Heart right ventricle (tissue), 16 donors: ENCODE data around the gene NRROS. TPM values are rescaled to one million over a fixed set of nuclear protein-coding genes. Genes with fewer than 3 reads are reported as not detected.
"Not testable (repeated sequence)": the region's sequence is repeated elsewhere in the genome, so short reads cannot be mapped to it uniquely, and the experiment has no call there.

Experiments
- ATAC-seq, 8 donors: fragments of 200-7000 bp; cut with Tn5 transposase; one replicate each; pipeline ENCODE4 v1.9.1; 2020; ENCODE audit warnings: mild to moderate bottlenecking in 8 of 8, moderate library complexity in 8 of 8, moderate number of reproducible peaks in 1 of 8
- DNase-seq, 2 donors: peaks; one replicate each; pipeline ENCODE4 v3.0.0-alpha.2; 2020
- H3K27ac ChIP-seq, 10 donors: fragments of 200-600 bp; sonication (generic) in 2 of 10; one replicate each; pipeline versions ENCODE4 v1.5.0 to v1.8.0; 2020 to 2022; ENCODE audit warnings: mild to moderate bottlenecking in 3 of 10
- H3K27me3 ChIP-seq, 7 donors: fragments of 200-600 bp; one replicate each; pipeline ENCODE4 v1.8.0; 2021 to 2022; ENCODE audit warnings: mild to moderate bottlenecking in 2 of 7
- H3K36me3 ChIP-seq, 9 donors: fragments of 200-600 bp; sonication (generic) in 1 of 9; one replicate each; pipeline versions ENCODE4 v1.5.0 to v1.8.0; 2020 to 2022; ENCODE audit warnings: mild to moderate bottlenecking in 2 of 9
- H3K4me1 ChIP-seq, 9 donors: fragments of 200-600 bp; sonication (generic) in 1 of 9; one replicate each; pipeline versions ENCODE4 v1.5.0 to v1.8.0; 2020 to 2022; ENCODE audit warnings: mild to moderate bottlenecking in 4 of 9
- H3K4me3 ChIP-seq, 10 donors: fragments of 200-600 bp; sonication (generic) in 2 of 10; one replicate each; pipeline versions ENCODE4 v1.5.0 to v1.8.0; 2020 to 2022; ENCODE audit warnings: mild to moderate bottlenecking in 7 of 10, moderate library complexity in 2 of 10
- H3K9me3 ChIP-seq, 11 donors: fragments of 200-600 bp in 10 of 11; sonication (generic) in 2 of 11; one replicate each; pipeline versions ENCODE4 v1.5.0 to v1.8.0; 2013 to 2022; ENCODE audit warnings: mild to moderate bottlenecking in 2 of 11, control low read depth in 1 of 11, moderate library complexity in 1 of 11
- WGBS, 2 donors: extraction: QIAGEN DNeasy Blood & Tissue Kit; methylation state at CpG; one replicate each; pipeline ENCODE4 v1.1.7; 2013; ENCODE audit warnings: inconsistent platforms in 1 of 2; 5-methylcytosine and 5-hydroxymethylcytosine counted together
- intact Hi-C, 10 donors: fragments of 100-400 bp; cut with DNase I; formaldehyde crosslinking; loops; one replicate each; pipeline versions ENCODE4 v1.11.1 to v1.14.2; 2022
- long read RNA-seq, 3 donors: library from polyadenylated mRNA; unstranded; transcript quantifications; one replicate each; pipeline ENCODE4 v2.0.0, GENCODE V29; 2020 to 2021
- polyA plus RNA-seq, 2 donors: library from polyadenylated mRNA; stranded (reverse); fragments of 200-250 nt; gene quantifications; one replicate each; pipeline ENCODE4 v1.2.3, GENCODE V29; 2013
- total RNA-seq, 10 donors: library from RNA; stranded (reverse); fragmentation: NEBNext Ultra II Directional in 3 of 10; extraction: Animal tissue kit (Norgen Biotek cat#: 25700) in 3 of 10; gene quantifications; one replicate each; pipeline versions ENCODE4 v1.2.1 to v1.2.4, GENCODE V29; 2021 to 2023
- TF ChIP-seq, protein P1 (sequence below), 9 donors: fragments of 200-600 bp; sonication (generic) in 2 of 9; IDR thresholded peaks; one replicate each; pipeline versions ENCODE4 v1.5.0 to v1.8.0; 2021 to 2022; ENCODE audit warnings: antibody characterized with exemption in 9 of 9, mild to moderate bottlenecking in 5 of 9, moderate library complexity in 1 of 9
- donor health status: Arrhythmogenic right ventricular cardiomyopathy.
- donor health status: ischemic (EF 13 %, LVEDD 7.1; RV severe dilation, severe dysfunction).
- donor health status: healthy with polysubstance abuse.
- donor health status: DM: no; HTN: yes; CAD: no.
- donor health status: DM: no; HTN: no; CAD: no.
- donor health status: ischemic (EF 25% LVEDD 6.9; RV normal size, moderate dysfunction).
- donor health status: ischemic (EF 25% LVEDD 5.7; RV mildly dilated, moderate dysfunction).
- donor health status: healthy.
- donor health status: DM: yes; HTN: yes; CAD: no.
- donor health status: Ischemic cardiomyopathy.
- donor health status: ischemic (EF 35%, LVEDD 5.7; RV mildly dilated, moderate dysfunction).
- donor health status: nonischemic (EF 11% LVEDD 7.7; RV severe dilation, severe dysfunction).
- donor health status: DM: yes; HTN: yes; CAD: no.
- donor health status: PGD.
- donor health status: ischemic (EF 29% LVEDD 5.4; RV normal size, mild dysfunction).
- donor health status: nonischemic (EF 23%, LVEDD 6.1; RV moderate dilation, normal function).

Gene NRROS
- total RNA-seq (10 to 100 TPM in 1 of 10 donors, 1 to 10 TPM in 9; 1.1 to 11.7 (median 3.0) TPM), polyA plus RNA-seq (1 to 10 TPM; 2.5 to 2.7 TPM)
- long read RNA-seq, donor 1, partial matches to known transcripts, result 0 of 2 reads
- long read RNA-seq, donor 1, other reads (novel, unspliced or antisense), result 0 of 2 reads
- long read RNA-seq, donor 2, result 0 reads
- long read RNA-seq, donor 3, result 0 reads

DNA sequence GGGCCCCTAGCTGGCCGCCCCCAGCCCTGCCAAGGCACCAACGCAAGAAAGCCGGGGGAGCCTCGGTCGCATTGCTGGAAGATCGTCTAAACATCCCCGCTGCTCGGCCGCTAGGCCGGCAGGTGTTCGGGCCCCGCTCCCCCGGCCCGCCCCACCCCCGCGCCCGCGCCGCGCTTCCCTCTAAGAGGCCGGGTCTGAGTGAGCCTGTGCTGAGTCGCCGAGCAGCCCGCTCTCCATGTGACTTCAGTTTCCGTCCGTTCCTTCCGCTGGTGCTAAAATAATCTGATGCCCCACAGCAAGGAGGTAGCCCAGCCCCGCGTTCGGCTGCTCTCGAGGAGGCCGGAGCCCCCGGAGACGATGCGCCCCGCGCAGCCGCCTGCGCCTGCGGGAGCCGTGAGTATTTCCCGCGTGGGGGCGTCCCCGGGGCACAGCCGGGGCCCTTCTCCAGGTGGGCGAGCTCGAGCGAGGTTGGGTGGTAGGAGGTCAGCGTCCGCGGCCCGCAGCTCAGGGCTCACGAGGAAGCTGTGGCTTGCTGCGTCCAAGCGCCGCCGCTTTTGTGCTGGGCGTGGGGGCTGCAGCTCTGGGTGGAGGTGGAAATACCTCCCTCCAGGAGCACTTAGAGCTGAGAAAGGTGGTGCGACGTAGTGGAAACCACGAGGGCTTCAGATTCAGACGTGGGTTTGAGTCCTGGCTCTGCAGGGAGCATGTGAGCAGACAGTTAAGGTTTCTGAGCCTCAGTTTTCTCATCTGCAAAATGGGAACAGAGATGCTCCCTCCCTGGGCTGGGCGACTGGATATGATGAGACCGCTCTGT, at the start of gene NRROS:
NRROS (plus strand) TSS at position 212 of the 814 bp plus-strand sequence. CDS start 14,846 bp downstream, outside the sequence.
- intact Hi-C loops, result loop anchor here in 3 of 10 donors (5.0 kb wide), 2 partner anchors 33 to 38 kb away; no protein-coding TSS in a partner anchor
- Histone ChIP-seq H3K36me3 (peaks cover 0 to 13% (median 0%) of the 10 kb centered on the region in 9 donors), H3K9me3 (no peaks in the 10 kb centered on the region), H3K4me1 (peaks cover 0 to 83% (median 12%) of the 10 kb centered on the region in 9 donors), H3K4me3 (peak within 1 kb of the TSS; percentile 40 to 86 (median 68)), H3K27ac (peak within 1 kb of the TSS; percentile 59 to 94 (median 77)), H3K27me3 (peaks cover 0 to 28% (median 12%) of the 10 kb centered on the region in 7 donors)
- DNase-seq, result peak; percentile 64 to 67
- peak; percentile 82 to 91 (median 88) for ATAC-seq
- 5% methylated on average over 65 of the region's 65 CpGs for WGBS, 2 donors
- TF ChIP-seq, protein P1, sequence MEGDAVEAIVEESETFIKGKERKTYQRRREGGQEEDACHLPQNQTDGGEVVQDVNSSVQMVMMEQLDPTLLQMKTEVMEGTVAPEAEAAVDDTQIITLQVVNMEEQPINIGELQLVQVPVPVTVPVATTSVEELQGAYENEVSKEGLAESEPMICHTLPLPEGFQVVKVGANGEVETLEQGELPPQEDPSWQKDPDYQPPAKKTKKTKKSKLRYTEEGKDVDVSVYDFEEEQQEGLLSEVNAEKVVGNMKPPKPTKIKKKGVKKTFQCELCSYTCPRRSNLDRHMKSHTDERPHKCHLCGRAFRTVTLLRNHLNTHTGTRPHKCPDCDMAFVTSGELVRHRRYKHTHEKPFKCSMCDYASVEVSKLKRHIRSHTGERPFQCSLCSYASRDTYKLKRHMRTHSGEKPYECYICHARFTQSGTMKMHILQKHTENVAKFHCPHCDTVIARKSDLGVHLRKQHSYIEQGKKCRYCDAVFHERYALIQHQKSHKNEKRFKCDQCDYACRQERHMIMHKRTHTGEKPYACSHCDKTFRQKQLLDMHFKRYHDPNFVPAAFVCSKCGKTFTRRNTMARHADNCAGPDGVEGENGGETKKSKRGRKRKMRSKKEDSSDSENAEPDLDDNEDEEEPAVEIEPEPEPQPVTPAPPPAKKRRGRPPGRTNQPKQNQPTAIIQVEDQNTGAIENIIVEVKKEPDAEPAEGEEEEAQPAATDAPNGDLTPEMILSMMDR (IDR thresholded peaks at IDR 0.05), result no peak

DNA sequence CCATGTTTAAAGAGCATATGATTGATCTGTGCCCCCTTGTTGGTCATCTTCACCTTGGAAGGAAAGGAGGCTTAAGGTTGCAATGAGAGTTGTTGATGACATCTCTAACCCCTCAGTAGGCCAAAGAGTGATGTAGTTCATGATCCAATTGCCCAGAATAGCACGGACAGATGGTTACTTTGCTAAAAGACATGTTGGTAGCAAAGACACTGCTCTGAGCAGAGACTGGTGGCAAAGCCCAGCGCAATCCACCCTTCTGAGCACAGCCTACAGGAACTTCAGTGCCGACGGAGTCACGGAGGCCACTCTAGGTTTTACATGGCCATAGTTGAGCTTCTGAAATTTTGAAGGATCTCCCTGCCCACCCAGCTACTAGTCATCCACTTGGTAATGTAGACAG, 49.2 kb upstream of the NRROS start:
- no peak overlapping the region for H3K27ac ChIP-seq
- H3K36me3 ChIP-seq, result peaks cover 0 to 32% (median 3%) of the 10 kb centered on the region in 9 donors
- 81 to 93% methylated on average over 5 of the region's 5 CpGs for WGBS, 2 donors
- DNase-seq, result no peak
- no peaks in the 10 kb centered on the region for H3K4me1 ChIP-seq
- intact Hi-C loops, result no loop called here
- no peaks in the 10 kb centered on the region for H3K9me3 ChIP-seq
- peaks cover 0 to 15% (median 6%) of the 10 kb centered on the region in 7 donors for H3K27me3 ChIP-seq
- ATAC-seq, result peak in 1 of 8 donors; percentile 55
- TF ChIP-seq, protein P1 (IDR thresholded peaks at IDR 0.05), result no peak
- H3K4me3 ChIP-seq, result no peak overlapping the region

DNA sequence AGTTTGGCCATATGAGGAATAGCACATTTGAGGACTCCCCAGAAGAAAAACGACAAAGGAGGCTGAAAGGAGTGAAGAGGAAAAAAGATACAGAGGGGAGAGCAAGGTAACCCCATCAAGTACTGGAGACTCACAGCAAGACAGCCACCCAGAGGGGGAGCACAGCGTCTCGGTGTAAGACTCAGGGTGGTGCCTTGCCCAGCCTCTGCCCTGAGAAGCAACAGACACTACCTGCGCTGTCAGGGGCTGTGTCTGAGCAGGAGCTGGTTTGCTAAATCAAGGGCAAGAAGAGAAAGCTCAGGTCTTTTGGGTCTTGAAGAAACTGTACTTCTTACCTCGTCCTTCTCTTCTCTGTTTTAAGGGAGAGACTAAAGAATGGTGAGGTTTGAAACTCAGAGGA, 43.1 kb upstream of the NRROS start:
- 29 to 36% methylated on average over 5 of the region's 5 CpGs for WGBS, 2 donors
- peaks cover 0 to 24% (median 7%) of the 10 kb centered on the region in 7 donors for H3K27me3 ChIP-seq
- no peaks in the 10 kb centered on the region for H3K4me1 ChIP-seq
- H3K9me3 ChIP-seq, result no peaks in the 10 kb centered on the region
- ATAC-seq (no peak), DNase-seq (no peak)
- no peak overlapping the region for H3K27ac ChIP-seq
- H3K36me3 ChIP-seq, result no peaks in the 10 kb centered on the region
- intact Hi-C loops, result no loop called here
- TF ChIP-seq, protein P1 (IDR thresholded peaks at IDR 0.05), result no peak
- no peak overlapping the region for H3K4me3 ChIP-seq

DNA sequence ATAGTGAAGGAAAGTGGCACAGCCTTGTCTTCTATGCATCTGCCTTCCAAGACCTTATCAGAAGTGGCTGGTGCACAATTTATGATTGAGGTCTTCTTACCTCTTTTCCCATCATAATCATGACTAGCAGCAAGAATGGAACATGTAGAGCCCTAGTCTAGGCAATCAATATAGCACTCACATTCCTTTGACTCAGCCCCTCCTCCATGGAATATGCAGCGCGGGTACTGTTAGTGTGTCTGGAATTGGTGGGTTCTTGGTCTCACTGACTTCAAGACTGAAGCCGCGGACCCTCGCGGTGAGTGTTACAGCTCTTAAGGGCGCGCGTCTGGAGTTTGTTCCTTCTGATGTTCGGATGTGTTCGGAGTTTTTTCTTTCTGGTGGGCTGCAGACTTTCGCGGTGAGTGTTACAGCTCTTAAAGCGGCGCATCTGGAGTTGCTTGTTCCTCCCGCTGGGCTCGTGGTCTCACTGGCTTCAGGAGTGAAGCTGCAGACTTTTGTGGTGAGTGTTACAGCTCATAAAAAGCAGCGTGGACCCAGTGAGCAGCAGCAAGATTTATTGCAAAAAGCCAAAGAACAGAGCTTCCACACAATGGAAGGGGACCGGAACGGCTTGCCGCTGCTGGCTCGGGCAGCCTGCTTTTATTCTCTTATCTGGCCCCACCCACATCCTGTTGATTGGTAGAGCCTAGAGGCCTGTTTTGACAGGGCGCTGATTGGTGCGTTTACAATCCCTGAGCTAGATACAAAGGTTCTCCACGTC, 41.3 kb upstream of the NRROS start:
- H3K4me1 ChIP-seq, H3K27ac ChIP-seq, ATAC-seq, H3K36me3 ChIP-seq, H3K9me3 ChIP-seq, intact Hi-C loops, DNase-seq: not testable (repeated sequence)
- Histone ChIP-seq H3K27me3 (peaks cover 0 to 24% (median 7%) of the 10 kb centered on the region in 7 donors), H3K4me3 (peak overlapping the region in 1 of 10 donors; percentile 27)
- WGBS, 2 donors, result 67 to 72% methylated on average over 25 of the region's 25 CpGs
